Measurements from ENCODE around the gene PAPLN.

Gene PAPLN

GRCh38 chr14:73263606-73264005 lies 26.3 kb downstream of the PAPLN start:
- no peak for DNase-seq

GRCh38 chr14:73264080-73264884 lies 27.0 kb downstream of the PAPLN start:
- DNase-seq, result no peak

DNA sequence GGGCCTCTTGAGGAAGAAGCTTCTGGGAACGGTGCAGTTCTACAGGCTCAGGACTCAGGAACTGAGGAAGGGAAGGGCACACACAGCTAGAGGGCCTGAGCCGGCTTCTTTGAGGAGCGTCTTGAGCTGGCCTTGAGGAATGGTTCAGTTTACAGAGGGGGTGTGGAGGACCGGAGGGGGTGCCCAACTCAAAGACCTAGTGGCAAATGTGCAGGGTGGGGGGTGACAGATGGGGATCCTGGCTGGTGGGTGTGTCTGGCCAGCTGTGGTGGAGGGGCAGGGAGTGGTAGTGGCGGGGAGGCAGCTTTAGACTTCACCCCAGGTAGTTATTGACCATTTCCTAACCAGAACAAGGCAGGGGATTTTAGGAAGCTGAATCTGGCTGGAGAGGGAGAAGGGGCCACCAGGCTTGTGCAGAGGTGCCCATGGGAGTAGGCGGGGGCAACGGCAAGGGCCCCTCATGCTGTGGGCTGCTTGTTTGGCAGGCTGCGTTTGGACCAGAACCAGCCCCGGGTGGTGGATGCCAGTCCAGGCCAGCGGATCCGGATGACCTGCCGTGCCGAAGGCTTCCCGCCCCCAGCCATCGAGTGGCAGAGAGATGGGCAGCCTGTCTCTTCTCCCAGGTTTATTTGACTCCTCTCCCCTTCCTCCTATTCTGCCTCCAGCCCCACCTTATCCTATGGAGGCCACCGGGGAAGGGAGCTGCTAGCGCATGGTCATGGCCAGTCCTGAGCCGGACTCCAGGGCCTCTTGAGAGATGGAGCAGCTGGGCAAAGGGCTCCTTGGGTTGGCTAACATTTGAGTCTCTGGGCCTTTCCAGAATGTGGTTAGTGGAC lies 27.8 kb downstream of the PAPLN start:
- DNase-seq, result no peak

DNA sequence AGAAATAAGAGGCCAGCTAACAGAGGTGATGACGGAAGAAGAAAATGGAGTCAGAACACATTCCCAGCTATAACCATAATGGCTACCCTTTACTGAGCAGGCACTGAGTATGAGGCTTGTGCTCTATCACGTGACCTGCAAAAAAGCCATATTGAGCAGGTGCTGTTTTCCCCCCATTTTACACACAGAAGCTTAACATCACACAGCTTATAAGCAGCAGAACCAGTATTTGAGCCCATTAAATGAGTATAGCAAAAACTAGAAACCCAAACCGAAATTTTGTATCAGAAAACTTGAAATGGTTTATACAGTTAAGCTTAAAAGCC lies 28.4 kb downstream of the PAPLN start:
- no peak for DNase-seq

DNA sequence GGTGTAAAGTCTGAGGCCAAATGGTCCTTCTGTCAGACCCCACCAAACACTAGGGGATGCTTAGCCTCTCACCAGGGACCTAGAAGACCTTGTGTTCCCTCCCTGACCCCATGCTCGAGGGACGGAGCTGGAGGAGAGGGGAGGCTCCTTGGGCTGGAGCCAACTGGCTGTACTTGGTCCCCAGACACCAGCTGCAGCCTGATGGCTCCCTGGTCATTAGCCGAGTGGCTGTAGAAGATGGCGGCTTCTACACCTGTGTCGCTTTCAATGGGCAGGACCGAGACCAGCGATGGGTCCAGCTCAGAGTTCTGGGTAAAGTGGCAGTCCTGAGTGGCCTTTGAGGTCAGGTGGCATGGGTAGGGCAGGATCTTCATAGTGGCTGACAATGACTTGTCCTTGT lies 29.0 kb downstream of the PAPLN start:
- DNase-seq, result no peak

DNA sequence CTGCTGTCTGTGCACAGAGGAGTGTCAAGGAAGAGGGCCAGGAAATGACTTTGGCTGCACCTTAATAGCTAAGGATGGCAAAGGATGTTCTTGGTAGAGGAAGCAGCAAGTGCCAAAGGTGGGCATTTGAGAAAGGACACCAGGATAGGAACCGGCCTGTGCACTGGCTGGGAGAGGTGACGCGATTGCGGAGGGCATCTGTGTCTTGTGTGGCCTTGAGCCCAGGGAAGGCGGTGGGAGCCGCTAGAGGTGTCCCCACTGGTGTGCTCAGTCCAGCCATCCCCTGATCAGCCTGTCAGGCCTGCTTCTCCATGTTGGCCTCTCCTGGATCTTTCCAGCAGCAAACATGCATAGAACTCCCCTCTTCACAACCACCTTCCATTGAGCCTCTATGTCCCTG lies 30.2 kb downstream of the PAPLN start:
- no peak for DNase-seq

DNA sequence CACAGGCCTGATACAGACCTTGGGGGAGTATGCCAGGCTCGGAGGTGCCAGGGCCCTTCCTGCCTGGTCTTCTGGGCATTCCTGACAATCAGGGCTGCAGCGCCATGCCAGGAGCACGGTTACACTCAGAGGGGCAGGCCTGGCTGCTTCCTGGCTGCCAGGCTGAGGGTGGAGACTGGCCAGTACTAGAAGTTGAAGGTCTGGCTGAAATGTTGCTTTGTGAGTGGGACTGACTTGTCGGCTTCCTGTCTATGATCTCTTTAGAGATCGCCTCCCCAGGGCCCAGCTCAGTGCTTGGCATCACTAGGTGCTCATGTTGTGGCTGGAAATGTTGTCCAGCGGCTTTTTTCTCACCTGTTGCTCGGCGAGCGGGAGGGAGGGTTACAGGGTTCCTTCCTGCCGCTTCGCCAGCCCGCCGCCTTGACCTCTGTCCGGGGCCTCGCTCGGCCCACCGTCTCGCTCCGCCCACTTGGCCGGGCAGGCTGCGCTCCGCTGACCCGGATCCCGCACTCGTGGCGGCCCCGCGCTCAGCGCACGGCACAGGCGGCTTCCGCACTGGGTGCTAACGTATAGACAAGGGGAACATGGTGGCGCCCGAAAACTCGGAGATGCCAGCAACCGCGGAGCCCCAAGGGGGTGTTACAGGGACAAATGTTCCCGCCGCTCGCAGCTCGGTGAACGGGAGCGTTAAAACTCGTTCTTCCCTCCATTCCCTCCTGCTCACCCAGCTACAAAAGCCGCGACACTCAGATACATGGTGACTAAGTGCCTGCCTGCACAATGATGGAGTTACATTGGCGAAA lies 32.6 kb downstream of the PAPLN start:
- DNase-seq, result no peak

DNA sequence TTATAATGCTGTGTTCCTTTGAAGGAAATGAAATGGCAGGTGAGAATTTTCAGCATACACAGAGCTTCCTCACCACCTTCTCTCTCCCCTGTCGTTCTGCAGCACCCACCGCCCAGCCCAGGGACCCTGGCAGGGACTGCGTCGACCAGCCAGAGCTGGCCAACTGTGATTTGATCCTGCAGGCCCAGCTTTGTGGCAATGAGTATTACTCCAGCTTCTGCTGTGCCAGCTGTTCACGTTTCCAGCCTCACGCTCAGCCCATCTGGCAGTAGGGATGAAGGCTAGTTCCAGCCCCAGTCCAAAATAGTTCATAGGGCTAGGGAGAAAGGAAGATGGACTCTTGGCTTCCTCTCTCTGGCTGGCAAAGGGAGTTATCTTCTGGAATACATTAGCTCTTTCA lies 35.1 kb downstream of the PAPLN start:
- no peak for DNase-seq

DNA sequence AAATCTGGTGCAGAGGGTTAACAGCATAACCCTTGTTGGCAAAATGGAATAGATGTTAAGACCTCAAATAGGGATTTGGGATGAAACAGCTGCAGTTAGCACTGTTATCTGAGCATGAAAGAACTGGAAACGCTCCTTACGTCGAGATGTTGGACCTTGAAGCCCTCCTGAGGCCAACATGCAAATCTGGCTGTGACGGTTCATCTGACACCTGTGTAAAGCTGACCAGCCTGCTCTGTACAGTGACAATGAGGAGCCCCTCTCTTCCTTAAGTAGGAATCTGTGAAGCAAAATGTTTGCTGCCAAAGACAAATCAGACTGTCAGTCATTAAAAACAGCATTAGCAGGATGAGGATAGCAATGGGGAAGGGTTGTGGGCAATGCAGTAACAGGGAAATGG lies 36.5 kb downstream of the PAPLN start:
- DNase-seq, result no peak

DNA sequence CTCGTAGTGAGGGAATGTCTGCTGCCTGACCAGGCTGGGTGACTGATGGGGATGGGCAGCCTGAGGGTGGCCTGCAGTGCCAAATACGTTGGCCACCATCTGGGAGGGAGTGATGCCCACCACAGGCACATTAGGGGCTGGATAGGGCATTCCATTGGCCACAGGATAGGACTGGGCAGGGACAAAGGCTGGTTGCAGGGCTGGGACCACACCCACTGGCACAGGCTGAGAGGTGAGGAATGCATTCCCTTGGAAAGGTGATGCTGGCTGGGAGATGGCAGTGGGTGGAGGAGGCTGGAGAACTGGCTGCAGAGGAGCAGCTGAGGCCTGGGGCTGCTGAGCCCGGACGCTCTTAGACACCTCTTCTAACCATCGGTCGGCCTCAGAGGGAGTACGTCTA lies 39.5 kb downstream of the PAPLN start:
- DNase-seq, result no peak

GRCh38 chr14:73277376-73277775 lies 40.1 kb downstream of the PAPLN start:
- DNase-seq, result no peak

DNA sequence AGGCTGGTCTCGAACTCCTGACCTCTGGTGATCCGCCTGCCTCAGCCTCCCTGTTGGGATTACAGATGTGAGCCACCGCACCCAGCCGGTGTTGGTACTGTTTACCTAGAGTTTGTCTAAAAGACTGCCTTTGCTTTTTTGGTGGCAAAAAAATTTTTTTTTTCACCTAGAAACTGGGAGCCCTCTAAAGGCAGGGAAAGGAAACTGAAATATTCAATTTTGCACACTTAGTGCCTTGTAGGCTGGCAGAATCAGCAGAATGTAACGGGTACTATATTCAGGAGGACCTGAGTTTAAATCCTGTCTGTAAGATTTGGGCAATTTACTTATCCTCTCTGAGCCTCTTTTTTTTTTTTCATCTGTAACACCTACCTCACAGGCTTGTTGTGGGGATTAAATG lies 43.6 kb downstream of the PAPLN start:
- DNase-seq, result no peak

DNA sequence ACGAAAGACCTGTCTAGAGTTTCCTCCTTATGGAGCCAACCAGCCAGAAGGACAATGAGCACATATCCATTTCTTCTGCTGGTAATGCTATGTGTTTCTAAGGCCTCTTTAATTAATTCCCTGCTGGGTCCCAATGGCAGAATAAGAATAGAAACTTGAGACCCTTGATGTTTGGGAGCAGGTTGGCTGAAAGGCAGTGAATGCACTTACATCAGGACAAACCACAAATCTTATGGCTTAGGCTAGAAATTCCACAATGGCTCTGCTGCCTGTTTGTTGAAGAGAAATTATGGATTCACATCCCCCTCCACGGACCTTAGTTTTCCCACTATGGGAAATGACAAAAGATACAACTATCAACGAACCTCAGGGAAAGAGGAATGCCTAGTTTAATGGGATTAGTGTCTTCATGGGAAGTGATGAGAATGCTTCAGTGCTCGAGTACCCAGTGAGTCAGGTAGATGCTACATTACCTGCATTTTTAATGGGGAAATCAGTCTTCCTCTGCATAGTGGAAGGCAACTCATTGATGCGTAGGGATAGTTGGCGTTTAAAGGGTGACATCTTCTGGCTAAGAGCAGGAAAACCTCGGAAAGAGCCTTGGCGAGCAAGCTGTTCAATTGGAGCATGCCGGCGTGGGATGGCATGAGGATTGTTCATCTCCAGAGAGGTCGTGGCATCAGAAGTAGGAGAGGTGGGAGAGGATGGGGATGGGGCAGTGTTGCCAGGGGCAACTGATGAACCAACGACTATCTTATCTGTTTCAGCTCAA lies 46.5 kb downstream of the PAPLN start:
- no peak for DNase-seq

GRCh38 chr14:73285979-73286378 lies 48.7 kb downstream of the PAPLN start:
- no peak for DNase-seq

DNA sequence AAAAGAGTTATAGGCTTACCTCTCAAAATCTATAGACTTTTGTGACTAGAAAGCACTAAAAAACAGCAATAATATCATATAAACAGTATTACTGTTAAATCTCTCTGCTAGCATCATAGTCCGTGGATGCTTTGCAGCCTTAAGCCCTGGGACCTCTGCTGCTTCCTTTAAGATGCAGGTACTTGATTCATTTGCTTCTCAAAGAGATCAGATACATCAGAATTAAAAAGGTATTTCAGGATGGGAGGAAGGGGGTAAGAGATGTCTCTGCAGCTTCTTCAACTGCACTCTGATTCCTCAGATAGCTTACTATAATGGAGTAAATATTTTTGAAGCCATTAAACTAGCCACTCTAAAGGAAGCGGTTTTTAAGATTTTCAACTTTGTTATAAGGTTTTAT lies 49.3 kb downstream of the PAPLN start:
- DNase-seq, result no peak

DNA sequence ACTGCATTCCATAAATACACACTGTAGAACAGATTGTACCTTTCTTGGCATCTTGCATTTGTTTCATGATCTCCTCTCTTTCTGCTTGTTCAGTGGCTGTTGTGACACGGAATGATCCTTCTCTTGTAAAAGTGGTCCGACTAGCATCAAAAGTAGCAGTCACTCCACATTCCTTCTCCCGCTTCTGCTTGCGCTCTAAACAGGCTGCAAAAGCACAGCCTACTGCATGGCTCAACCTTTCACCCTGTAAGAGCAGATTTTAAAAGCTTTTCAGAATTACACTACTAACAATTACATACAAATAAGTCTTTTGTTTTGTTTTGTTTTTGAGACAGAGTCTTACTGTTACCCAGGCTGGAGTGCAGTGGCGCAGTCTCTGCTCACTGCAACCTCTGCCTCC lies 49.8 kb downstream of the PAPLN start:
- DNase-seq, result no peak

DNA sequence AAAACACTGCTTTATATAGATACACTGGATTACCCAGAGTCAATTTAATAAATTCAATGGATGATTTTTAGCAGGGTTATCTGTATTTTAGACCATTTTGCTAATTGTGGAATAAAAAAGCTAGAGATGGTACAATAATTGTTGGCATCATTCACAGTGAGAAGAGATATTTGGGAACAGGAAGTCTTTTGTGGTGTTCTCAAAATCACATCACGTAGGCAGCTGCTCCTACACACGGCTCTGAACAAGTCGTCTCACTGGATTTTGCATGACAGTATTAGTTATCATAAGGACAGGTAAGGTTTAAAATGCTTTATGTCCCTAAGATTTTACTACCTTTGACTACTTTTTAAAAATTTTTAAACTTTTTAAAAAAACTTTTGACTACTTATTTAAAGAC lies 52.0 kb downstream of the PAPLN start:
- DNase-seq, result no peak

DNA sequence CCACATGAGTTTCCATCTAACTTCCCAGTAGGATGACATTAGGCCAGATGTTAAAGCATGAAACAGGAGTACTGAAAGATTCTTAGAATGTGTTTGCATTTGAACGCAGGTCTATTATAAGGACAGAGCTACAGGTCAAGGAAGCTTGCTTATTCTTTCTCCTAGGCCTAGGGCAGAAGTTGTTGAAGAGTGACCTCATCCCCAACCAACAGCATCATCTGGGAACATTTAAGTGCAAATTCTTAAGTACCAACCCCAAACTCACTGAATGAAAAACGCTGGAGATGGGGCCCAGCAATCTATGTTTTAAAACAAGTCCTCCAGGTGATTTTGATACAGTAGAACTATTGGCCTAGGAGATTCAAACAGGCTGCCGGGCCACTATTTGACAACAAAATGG lies 52.4 kb downstream of the PAPLN start:
- no peak for DNase-seq

DNA sequence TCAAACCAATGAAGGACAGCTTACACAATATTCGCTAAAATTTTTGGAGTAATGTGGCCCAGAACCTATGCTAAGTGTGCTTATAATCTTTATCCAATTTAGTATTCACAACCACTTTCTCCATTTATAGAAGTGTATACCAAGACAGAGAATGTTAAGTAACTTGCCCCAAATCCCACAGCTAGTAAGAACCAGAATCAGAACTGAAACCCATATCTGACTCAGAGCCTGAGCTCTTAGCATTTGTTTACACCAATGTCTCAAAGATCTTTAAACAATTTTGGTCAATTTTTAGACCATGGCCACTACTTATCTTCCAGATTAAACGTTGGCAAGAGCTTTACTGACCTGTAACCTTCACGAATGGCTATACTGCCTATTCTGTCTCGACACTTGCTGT lies 53.0 kb downstream of the PAPLN start:
- no peak for DNase-seq

DNA sequence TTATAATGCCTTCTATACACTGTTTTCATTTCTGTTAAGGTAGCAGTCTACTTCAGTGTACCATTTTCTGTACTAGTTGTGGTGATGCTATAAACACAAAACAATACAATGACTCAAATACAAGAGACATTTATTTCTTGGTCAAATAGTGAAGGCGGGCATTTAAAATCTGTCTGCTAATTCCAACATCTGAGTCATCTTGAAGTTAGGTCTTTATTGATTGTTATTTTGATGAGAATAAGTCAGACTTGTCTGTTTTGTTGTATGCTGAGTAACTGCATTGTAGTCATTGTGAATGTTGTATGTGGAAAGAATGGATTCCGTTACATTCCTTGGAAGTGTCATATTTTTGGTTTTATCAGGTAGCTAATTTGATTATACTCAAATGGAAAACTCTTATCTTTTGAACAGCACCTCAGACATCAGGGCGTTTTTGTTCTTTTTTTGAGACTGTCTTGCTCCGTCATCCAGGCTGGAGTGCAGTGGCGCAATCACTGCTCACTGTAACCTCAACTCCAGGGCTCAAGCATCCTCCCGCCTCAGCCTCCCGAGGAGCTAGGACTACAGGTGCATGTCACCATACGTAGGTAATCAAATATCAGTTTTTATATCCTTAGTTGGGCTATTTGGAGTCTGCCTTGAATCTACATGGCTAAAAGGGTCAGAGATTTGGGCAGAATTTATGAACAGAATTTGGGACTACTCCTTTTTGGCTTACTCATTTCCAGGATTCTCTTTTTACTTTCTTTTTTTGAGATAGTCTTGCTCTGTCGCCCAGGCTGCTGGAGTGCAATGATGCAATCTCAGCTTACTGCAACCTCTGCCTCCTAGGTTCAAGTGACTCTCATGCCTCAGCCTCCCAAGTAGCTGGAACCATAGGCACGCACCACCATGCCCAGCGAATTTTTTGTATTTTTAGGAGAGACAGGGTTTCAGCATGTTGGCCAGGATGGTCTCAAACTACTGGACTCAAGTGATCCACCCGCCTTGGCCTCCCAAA lies 56.8 kb downstream of the PAPLN start:
- no peak for DNase-seq

- peak; percentile 16 for DNase-seq
These were observed 58.0 kb downstream of the PAPLN start for GRCh38 chr14:73295198-73295796.

All from HCEC 1CT (cell line).